ENCODE data around the gene TIGD4. TPM values are rescaled to one million over a fixed set of nuclear protein-coding genes. Genes with fewer than 3 reads are reported as not detected.
A peak's percentile ranks its signal among the peaks of the same experiment; 100 is the strongest.

The TIGD4 gene
- total RNA-seq, 4 donors from 2014 or later, result 0.10 to 0.36 (median 0.27) TPM; not detected in 1

DNA sequence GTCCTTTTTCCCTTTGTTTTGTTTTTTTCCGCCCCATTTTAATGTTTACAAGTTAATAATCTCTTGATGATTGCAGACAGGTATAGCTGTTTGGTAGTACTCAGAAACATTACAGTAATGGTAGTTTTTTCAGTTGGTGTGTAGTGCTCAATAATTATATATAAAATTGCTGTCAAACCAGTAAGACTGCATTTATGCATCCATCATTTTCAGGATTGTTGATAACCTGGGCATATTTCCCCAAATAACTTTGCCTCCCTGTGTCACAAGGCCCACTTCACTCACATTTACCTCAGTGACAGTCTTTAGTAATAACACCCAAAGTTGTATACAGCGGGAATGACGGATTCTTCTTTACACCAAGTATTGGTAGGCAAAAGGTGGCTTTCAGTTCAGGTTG lies 16.4 kb upstream of the TIGD4 start:
- 93 to 96% methylated on average over 3 of the region's 3 CpGs for WGBS, 2 donors
- intact Hi-C loops (cut with DNase I; ENCODE audit: low total_unique reads), result no loop called here
- no peak for TF ChIP-seq POLR2A (IDR thresholded peaks at IDR 0.05)
- TF ChIP-seq, protein P1, sequence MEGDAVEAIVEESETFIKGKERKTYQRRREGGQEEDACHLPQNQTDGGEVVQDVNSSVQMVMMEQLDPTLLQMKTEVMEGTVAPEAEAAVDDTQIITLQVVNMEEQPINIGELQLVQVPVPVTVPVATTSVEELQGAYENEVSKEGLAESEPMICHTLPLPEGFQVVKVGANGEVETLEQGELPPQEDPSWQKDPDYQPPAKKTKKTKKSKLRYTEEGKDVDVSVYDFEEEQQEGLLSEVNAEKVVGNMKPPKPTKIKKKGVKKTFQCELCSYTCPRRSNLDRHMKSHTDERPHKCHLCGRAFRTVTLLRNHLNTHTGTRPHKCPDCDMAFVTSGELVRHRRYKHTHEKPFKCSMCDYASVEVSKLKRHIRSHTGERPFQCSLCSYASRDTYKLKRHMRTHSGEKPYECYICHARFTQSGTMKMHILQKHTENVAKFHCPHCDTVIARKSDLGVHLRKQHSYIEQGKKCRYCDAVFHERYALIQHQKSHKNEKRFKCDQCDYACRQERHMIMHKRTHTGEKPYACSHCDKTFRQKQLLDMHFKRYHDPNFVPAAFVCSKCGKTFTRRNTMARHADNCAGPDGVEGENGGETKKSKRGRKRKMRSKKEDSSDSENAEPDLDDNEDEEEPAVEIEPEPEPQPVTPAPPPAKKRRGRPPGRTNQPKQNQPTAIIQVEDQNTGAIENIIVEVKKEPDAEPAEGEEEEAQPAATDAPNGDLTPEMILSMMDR (IDR thresholded peaks at IDR 0.05), result no peak

DNA sequence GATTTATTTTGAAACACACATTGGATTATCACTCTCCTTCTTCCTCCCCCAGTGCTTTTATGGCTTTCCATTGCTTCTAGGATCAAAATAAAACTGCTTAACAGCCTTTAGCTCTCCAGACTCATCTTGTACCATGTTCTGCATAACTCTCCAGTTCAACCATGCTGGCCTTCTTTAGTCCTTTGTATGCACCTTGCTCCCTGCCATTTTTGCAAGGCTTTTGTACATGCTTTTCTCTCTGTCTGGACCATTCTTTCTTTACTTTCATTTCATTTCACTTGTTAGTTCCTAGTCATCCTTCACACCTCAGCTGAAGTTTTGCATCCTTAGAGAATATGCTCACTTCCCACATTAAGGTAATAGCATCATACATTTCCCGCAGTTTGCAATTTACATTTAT lies 7.1 kb upstream of the TIGD4 start:
- no peak for DNase-seq (ENCODE audit: low spot score in 2 of 2)
- H3K4me3 ChIP-seq (ENCODE audit: low read depth, poor library complexity, severe bottlenecking), result no peak overlapping the region

More for the DNA sequence above, 16.4 kb upstream of the TIGD4 start:
- no peak overlapping the region for H3K4me3 ChIP-seq (ENCODE audit: low read depth, poor library complexity, severe bottlenecking)
- no peak for DNase-seq (ENCODE audit: low spot score in 2 of 2)

DNA sequence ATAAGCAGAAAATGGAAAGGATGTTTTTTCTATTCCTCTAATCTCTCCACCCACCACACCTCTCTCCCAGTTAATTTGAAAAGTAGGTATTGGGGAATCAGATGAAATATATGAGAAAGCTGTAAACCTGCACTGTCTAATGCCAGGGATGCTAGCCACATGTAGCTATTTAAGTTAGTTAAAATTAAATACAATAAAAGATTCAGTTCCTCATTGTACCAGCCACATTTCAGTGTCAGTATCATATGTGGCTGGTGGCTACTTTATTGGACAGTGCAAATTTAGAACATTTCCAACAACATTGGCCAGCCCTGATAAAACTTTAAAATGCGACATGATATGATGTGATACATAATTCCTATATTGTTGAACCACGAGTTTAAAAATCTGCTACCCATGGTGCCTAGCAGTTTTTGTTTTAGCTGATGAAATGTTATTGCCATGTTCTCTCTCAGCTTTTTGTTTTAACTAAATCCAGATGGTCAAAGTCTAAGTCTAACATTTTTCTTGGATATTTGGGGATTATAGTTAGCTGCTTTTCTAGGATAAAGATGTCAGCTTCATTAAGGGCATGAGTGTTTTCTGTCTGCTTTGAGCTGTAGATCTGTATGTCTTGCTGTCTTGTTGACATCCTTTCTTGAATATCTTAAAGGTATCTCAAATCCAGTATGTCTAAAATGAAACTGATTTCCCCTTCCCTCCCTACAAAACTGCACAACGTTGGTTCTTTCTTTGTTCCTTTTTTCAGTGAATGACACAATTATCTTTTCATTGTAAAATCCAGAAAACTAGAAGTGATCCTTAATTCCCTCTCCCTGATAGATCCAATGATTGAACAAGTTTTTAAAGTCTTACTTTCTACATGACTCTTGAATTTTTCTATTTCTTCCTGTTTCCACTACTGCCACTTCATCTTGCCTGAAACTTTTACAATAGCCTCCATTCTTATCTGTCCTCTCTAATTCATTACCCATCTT lies 6.4 kb upstream of the TIGD4 start:
- intact Hi-C loops (cut with DNase I; ENCODE audit: low total_unique reads), result no loop called here
- 47 to 52% methylated on average over 3 of the region's 3 CpGs for WGBS, 2 donors
- TF ChIP-seq POLR2A (IDR thresholded peaks at IDR 0.05), result no peak
- TF ChIP-seq, protein P1 (IDR thresholded peaks at IDR 0.05), result no peak
- no peak for DNase-seq (ENCODE audit: low spot score in 2 of 2)
- H3K4me3 ChIP-seq (ENCODE audit: low read depth, poor library complexity, severe bottlenecking), result no peak overlapping the region

More for the DNA sequence above, 7.1 kb upstream of the TIGD4 start:
- WGBS, 2 donors, result 91 to 100% methylated on average over 1 of the region's 1 CpG
- intact Hi-C loops (cut with DNase I; ENCODE audit: low total_unique reads), result no loop called here
- TF ChIP-seq POLR2A (IDR thresholded peaks at IDR 0.05), result no peak
- TF ChIP-seq, protein P1 (IDR thresholded peaks at IDR 0.05), result no peak

DNA sequence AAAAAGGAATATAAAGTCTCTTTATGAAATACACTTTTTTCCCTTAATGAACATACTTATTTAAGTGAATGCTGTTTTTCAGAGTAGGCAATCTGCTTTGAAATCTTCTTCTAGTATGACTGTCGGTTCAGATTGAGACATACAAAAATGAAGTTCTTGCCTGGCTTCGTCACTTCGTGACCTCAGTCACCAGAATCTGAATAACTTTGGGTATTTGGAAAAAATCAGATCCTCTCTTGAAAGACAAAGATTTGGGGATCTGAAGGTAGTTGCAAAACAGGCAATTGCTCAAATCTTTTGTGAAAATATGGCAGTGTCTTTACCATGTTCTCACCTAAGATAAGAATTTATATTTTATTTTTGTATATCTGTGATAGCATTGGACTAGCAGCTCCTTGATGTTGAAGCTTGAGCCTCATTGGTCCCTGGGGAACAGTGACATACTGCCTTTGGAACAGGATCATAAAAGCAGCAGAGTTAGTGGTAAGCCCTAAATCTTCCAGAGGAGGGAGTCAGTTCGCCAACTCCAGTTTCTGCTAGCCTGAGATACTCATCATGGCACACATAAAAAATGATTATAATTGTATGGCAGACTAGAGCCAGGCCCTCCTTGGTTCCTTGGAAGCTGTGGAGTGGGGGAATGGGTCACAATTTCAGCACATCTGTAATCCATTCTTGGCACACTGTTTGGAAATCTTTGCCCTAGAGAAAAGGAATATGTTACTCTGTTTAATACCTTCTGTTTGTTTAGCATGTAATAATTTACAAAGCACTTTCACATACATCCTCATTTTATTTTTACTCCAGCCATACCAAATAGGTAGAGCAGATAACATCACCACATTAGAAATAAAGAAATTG lies 5.2 kb upstream of the TIGD4 start:
- DNase-seq (ENCODE audit: low spot score in 2 of 2), result no peak
- no peak for TF ChIP-seq POLR2A (IDR thresholded peaks at IDR 0.05)
- TF ChIP-seq, protein P1 (IDR thresholded peaks at IDR 0.05), result no peak
- intact Hi-C loops (cut with DNase I; ENCODE audit: low total_unique reads), result no loop called here
- no peak overlapping the region for H3K4me3 ChIP-seq (ENCODE audit: low read depth, poor library complexity, severe bottlenecking)
- 62 to 65% methylated on average over 4 of the region's 4 CpGs for WGBS, 2 donors

DNA sequence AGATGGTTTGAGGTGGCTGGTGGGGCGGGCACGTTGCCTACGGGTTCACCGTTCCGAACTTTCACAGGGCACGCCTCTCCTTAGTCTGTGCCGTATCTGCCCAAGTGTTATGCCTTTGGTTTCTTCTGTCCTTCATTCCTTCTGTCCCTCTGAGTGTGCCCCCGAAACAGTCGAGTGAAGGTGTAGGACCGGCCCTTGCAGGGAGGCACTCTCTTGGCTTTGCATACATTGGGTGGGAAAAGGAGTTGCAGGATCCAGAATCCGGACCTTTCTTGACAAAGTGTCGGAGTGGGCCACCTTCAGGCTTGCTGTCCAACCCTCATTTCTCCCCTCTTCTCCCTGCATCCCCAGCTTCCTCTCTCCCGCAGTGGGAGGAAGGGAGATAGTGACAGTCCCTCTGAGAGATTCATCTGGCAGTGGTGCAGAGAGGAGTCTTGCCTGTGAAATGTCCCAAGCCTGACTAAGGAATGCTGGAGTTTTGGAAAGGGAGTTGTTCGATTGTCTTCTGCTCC lies 793 bp upstream of the TIGD4 start:
- 1% methylated on average over 14 of the region's 14 CpGs for WGBS, 2 donors
- peak overlapping the region; percentile 92 for H3K4me3 ChIP-seq (ENCODE audit: low read depth, poor library complexity, severe bottlenecking)
- intact Hi-C loops (cut with DNase I; ENCODE audit: low total_unique reads), result no loop called here
- TF ChIP-seq, protein P1 (IDR thresholded peaks at IDR 0.05), result no peak
- TF ChIP-seq POLR2A (IDR thresholded peaks at IDR 0.05), result no peak
- DNase-seq (ENCODE audit: low spot score in 2 of 2), result peak in 1 of 2 donors; percentile 21

Data from lower leg skin (tissue), 4 donors.